ENCODE results near the gene FOXL1. TPM values are rescaled to one million over a fixed set of nuclear protein-coding genes. Genes with fewer than 3 reads are reported as not detected.

The FOXL1 gene
- total RNA-seq, 1 experiment from 2014 or later, result 7.5 TPM

GRCh38 chr16:86545954-86546637 lies 32.3 kb upstream of the FOXL1 start:
- ChIA-PET RAD21 (ENCODE audit: low non-redundant PET in 1 of 2, low total read pairs in 2 of 2, uncharacterized antibody in 2 of 2, unreplicated experiment in 2 of 2) (no interaction called here), POLR2A (no interaction called here), CTCF (no interaction called here)
- no peak for TF ChIP-seq POLR2AphosphoS5 (IDR thresholded peaks at IDR 0.05; ENCODE audit: low read depth, low read length)
- no peak for TF ChIP-seq RAD21 (IDR thresholded peaks at IDR 0.05; ENCODE audit: low read depth)
- TF ChIP-seq ZNF274 (IDR thresholded peaks at IDR 0.05; ENCODE audit: low read depth, low read length), result no peak
- no peak for TF ChIP-seq SIN3A (IDR thresholded peaks at IDR 0.05; ENCODE audit: low read depth)
- no peak for TF ChIP-seq ZFX (IDR thresholded peaks at IDR 0.05)
- TF ChIP-seq REST (IDR thresholded peaks at IDR 0.05; ENCODE audit: low read depth), result no peak
- TF ChIP-seq POLR2A (IDR thresholded peaks at IDR 0.05; ENCODE audit: borderline replicate concordance, extremely low read depth, insufficient read depth, insufficient read length), result no peak
- no peak for TF ChIP-seq SP1 (IDR thresholded peaks at IDR 0.05; ENCODE audit: low read depth)
- no peak for TF ChIP-seq FOSL1 (IDR thresholded peaks at IDR 0.05; ENCODE audit: low read depth)
- TF ChIP-seq YY1 (IDR thresholded peaks at IDR 0.05; ENCODE audit: extremely low read depth, insufficient replicate concordance, low read depth, low read length), result no peak
- H3K27me3 ChIP-seq (ENCODE audit: insufficient read depth, low read length), result no peaks in the 10 kb centered on the region
- no peak overlapping the region for H3K9ac ChIP-seq (ENCODE audit: low read length)
- no peaks in the 10 kb centered on the region for H3K9me2 ChIP-seq (ENCODE audit: insufficient read depth)
- H3K9me3 ChIP-seq (ENCODE audit: control insufficient read depth in 1 of 2, insufficient read depth in 1 of 2, low read depth in 1 of 2, low read length in 2 of 2), result no peaks in the 10 kb centered on the region
- H3K79me2 ChIP-seq (ENCODE audit: insufficient read depth, low read length), result no peaks in the 10 kb centered on the region
- no peak overlapping the region for H3K27ac ChIP-seq (ENCODE audit: low read depth, low read length)
- H3K4me3 ChIP-seq (replicated peaks in 1 of 2; ENCODE audit: low read depth in 1 of 2, low read length in 2 of 2), result no peak overlapping the region
- no peaks in the 10 kb centered on the region for H3K4me1 ChIP-seq (ENCODE audit: control insufficient read depth in 1 of 2, insufficient read depth in 2 of 2, low read length in 2 of 2)
- intact Hi-C loops (cut with micrococcal nuclease), result no loop called here
- H2AFZ ChIP-seq (ENCODE audit: low read depth, low read length, poor library complexity, severe bottlenecking), result no peak overlapping the region
- no TSS peak for BruUV-seq (replicated peaks)
- H3K36me3 ChIP-seq (ENCODE audit: control insufficient read depth in 1 of 2, insufficient read depth in 2 of 2, low read length in 2 of 2), result peaks cover 27 to 41% of the 10 kb centered on the region in 2 experiments; a peak in 3 of 4 replicates
- H4K20me1 ChIP-seq (ENCODE audit: insufficient read depth), result no peaks in the 10 kb centered on the region
- no peak overlapping the region for H3K4me2 ChIP-seq (ENCODE audit: low read length)
- DNase-seq (ENCODE audit: low read depth, low spot score), result no peak
- no peak for ATAC-seq

Measured in HCT116 (cell line).